Effector memory CD4-positive, alpha-beta T cell (primary cell): ENCODE data around the gene SYNDIG1.

Experiments
- DNase-seq, 3 donors: peaks; one replicate each; pipeline ENCODE4 v3.0.0-alpha.2; 2020
- H3K27ac ChIP-seq: 2 replicates; pipeline ENCODE4 v1.7.0; 2013; ENCODE audit warnings: mild to moderate bottlenecking, low read length, moderate library complexity; ENCODE audit not compliant: insufficient read depth, poor library complexity, severe bottlenecking
- H3K27me3 ChIP-seq: replicated peaks from 2 replicates; pipeline ENCODE4 v1.7.0; 2013; ENCODE audit warnings: mild to moderate bottlenecking, low read length; ENCODE audit not compliant: insufficient read depth, control insufficient read depth, poor library complexity, severe bottlenecking
- H3K36me3 ChIP-seq: 2 replicates; pipeline ENCODE4 v1.7.0; 2013; ENCODE audit warnings: mild to moderate bottlenecking, low read length, moderate library complexity; ENCODE audit not compliant: control insufficient read depth, insufficient read depth
- H3K4me1 ChIP-seq: 2 replicates; pipeline ENCODE4 v1.7.0; 2013; ENCODE audit warnings: low read length, mild to moderate bottlenecking; ENCODE audit not compliant: control insufficient read depth, insufficient read depth, poor library complexity, severe bottlenecking
- H3K4me3 ChIP-seq: 2 replicates; pipeline ENCODE4 v1.7.0; 2013; ENCODE audit warnings: low read length, low read depth, mild to moderate bottlenecking; ENCODE audit not compliant: insufficient read depth, poor library complexity, severe bottlenecking
- H3K9me3 ChIP-seq: 2 replicates; pipeline ENCODE4 v1.7.0; 2013; ENCODE audit warnings: mild to moderate bottlenecking, low read length, moderate library complexity; ENCODE audit not compliant: control insufficient read depth

The SYNDIG1 gene

GRCh38 chr20:24605937-24606455 lies 136.6 kb downstream of the SYNDIG1 start:
- H3K27ac ChIP-seq, result no peak overlapping the region
- no peaks in the 10 kb centered on the region for H3K36me3 ChIP-seq
- H3K4me1 ChIP-seq, result no peaks in the 10 kb centered on the region
- no peak overlapping the region for H3K4me3 ChIP-seq
- no peak for DNase-seq
- H3K27me3 ChIP-seq, result no peaks in the 10 kb centered on the region
- H3K9me3 ChIP-seq, result no peaks in the 10 kb centered on the region

GRCh38 chr20:24607402-24607801 lies 138.0 kb downstream of the SYNDIG1 start:
- H3K27me3 ChIP-seq, result no peaks in the 10 kb centered on the region
- no peaks in the 10 kb centered on the region for H3K9me3 ChIP-seq
- no peak overlapping the region for H3K4me3 ChIP-seq
- no peak for DNase-seq
- H3K27ac ChIP-seq, result no peak overlapping the region
- no peaks in the 10 kb centered on the region for H3K4me1 ChIP-seq
- H3K36me3 ChIP-seq, result no peaks in the 10 kb centered on the region

GRCh38 chr20:24608926-24609667 lies 139.7 kb downstream of the SYNDIG1 start:
- no peak overlapping the region for H3K4me3 ChIP-seq
- no peaks in the 10 kb centered on the region for H3K36me3 ChIP-seq
- no peaks in the 10 kb centered on the region for H3K9me3 ChIP-seq
- no peak for DNase-seq
- no peaks in the 10 kb centered on the region for H3K4me1 ChIP-seq
- no peak overlapping the region for H3K27ac ChIP-seq
- no peaks in the 10 kb centered on the region for H3K27me3 ChIP-seq

- no peak overlapping the region for H3K4me3 ChIP-seq
- no peaks in the 10 kb centered on the region for H3K27me3 ChIP-seq
- no peaks in the 10 kb centered on the region for H3K4me1 ChIP-seq
- no peak overlapping the region for H3K27ac ChIP-seq
- DNase-seq, result no peak
- H3K36me3 ChIP-seq, result no peaks in the 10 kb centered on the region
- H3K9me3 ChIP-seq, result no peaks in the 10 kb centered on the region
Measured at GRCh38 chr20:24609757-24610156, 140.3 kb downstream of the SYNDIG1 start.

- Histone ChIP-seq H3K9me3 (no peaks in the 10 kb centered on the region), H3K4me1 (no peaks in the 10 kb centered on the region), H3K4me3 (no peak overlapping the region), H3K36me3 (no peaks in the 10 kb centered on the region), H3K27me3 (no peaks in the 10 kb centered on the region), H3K27ac (no peak overlapping the region)
- DNase-seq, result no peak
Measured at GRCh38 chr20:24610341-24611115, 141.1 kb downstream of the SYNDIG1 start.

GRCh38 chr20:24611360-24612140 lies 142.1 kb downstream of the SYNDIG1 start:
- DNase-seq, result no peak
- Histone ChIP-seq H3K36me3 (no peaks in the 10 kb centered on the region), H3K27ac (no peak overlapping the region), H3K4me1 (no peaks in the 10 kb centered on the region), H3K4me3 (no peak overlapping the region), H3K27me3 (no peaks in the 10 kb centered on the region), H3K9me3 (no peaks in the 10 kb centered on the region)

GRCh38 chr20:24612799-24613775 lies 143.7 kb downstream of the SYNDIG1 start:
- H3K27me3 ChIP-seq, result no peaks in the 10 kb centered on the region
- H3K36me3 ChIP-seq, result no peaks in the 10 kb centered on the region
- H3K4me1 ChIP-seq, result no peaks in the 10 kb centered on the region
- H3K27ac ChIP-seq, result no peak overlapping the region
- DNase-seq, result no peak
- H3K4me3 ChIP-seq, result no peak overlapping the region
- no peaks in the 10 kb centered on the region for H3K9me3 ChIP-seq

GRCh38 chr20:24614341-24614740 lies 144.9 kb downstream of the SYNDIG1 start:
- Histone ChIP-seq H3K27ac (no peak overlapping the region), H3K9me3 (no peaks in the 10 kb centered on the region), H3K4me1 (no peaks in the 10 kb centered on the region), H3K36me3 (no peaks in the 10 kb centered on the region), H3K4me3 (no peak overlapping the region), H3K27me3 (no peaks in the 10 kb centered on the region)
- no peak for DNase-seq

GRCh38 chr20:24615353-24615752 lies 145.9 kb downstream of the SYNDIG1 start:
- no peaks in the 10 kb centered on the region for H3K36me3 ChIP-seq
- no peaks in the 10 kb centered on the region for H3K4me1 ChIP-seq
- no peak overlapping the region for H3K27ac ChIP-seq
- H3K27me3 ChIP-seq, result no peaks in the 10 kb centered on the region
- H3K4me3 ChIP-seq, result no peak overlapping the region
- no peak for DNase-seq
- H3K9me3 ChIP-seq, result no peaks in the 10 kb centered on the region
